ENCODE measurements around the gene TLE1. TPM values are rescaled to one million over a fixed set of nuclear protein-coding genes. Genes with fewer than 3 reads are reported as not detected.

TLE1 gene
- total and polyA plus RNA-seq, 2 of the 4 experiments (the other 2 are of a cell fraction), result 36.0 to 51.0 TPM

DNA sequence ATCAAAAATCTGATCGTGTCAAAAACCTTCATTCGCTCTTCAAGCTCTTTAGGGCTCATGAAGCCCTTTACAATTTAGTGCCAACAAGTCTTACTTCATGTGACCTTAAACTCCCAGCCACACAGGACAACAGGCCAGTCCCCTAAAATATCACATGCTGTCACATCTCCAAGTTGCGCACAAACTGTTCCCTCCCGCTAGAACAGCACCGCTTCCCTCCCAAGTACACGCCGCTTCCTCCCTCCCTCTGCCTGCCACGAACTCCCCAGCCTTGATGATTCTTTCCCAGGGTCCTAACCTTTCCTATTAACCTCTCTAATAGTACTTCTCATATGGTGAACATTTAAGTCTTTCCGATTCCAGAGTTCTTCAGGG is 91.2 kb downstream of the TLE1 start:
- H4K20me1 ChIP-seq (ENCODE audit: insufficient read depth, low read length), result 0 out of 2 replicates have a peak, but pooled peaks cover 3% of the 10 kb centered on the region
- H3K79me1 ChIP-seq (ENCODE audit: low read depth in 1 of 2, low read length in 2 of 2), result peaks cover 6 to 24% of the 10 kb centered on the region in 2 experiments
- H3K27ac ChIP-seq (ENCODE audit: insufficient read depth, low read length), result no peak overlapping the region
- peak overlapping the region; percentile 21; the same call in 1 of the 2 replicates for H2AK5ac ChIP-seq (ENCODE audit: low read depth, low read length)
- ATAC-seq (ENCODE audit: low read depth) (no peak), DNase-seq (no peak)
- H3K4me3 ChIP-seq (ENCODE audit: insufficient read depth, low read depth, low read length), result no peak overlapping the region
- no peak overlapping the region for H3K4me2 ChIP-seq (ENCODE audit: low read depth, low read length)
- no peak overlapping the region for H3K14ac ChIP-seq (replicated peaks; ENCODE audit: low read depth, low read length)
- dilution Hi-C loops (cut with HindIII; ENCODE audit: low sequenced_read_pairs, unreplicated experiment) (no loop called here), intact Hi-C loops (cut with micrococcal nuclease) (no loop called here), in situ Hi-C loops (cut with MboI; ENCODE audit: low sequenced_read_pairs) (no loop called here)
- no peak overlapping the region for H2AK9ac ChIP-seq (replicated peaks; ENCODE audit: low read depth, low read length, poor library complexity)
- TF ChIP-seq POLR2A (IDR thresholded peaks at IDR 0.05; ENCODE audit: low read depth, low read length), result no peak
- no peak for TF ChIP-seq CEBPB (IDR thresholded peaks at IDR 0.05; ENCODE audit: low read depth, low read length)
- TF ChIP-seq CHD1 (IDR thresholded peaks at IDR 0.05; ENCODE audit: low read depth, low read length), result no peak
- ChIA-PET POLR2A (ENCODE audit: unreplicated experiment) (no interaction called here), CTCF (no interaction called here)
- H4K91ac ChIP-seq (ENCODE audit: insufficient read depth, low read depth, low read length), result no peak overlapping the region
- H4K8ac ChIP-seq (ENCODE audit: low read depth in 2 of 2, low read length in 2 of 2), result no peak overlapping the region
- H2BK5ac ChIP-seq (ENCODE audit: low read depth, low read length, poor library complexity, severe bottlenecking), result no peak overlapping the region
- no peak overlapping the region for H2BK120ac ChIP-seq (ENCODE audit: low read depth, low read length)
- WGBS, 2 experiments (ENCODE audit: extremely low coverage in 2 of 2, insufficient read length in 1 of 2), result 87% methylated on average over 5 of the region's 9 CpGs; no CpG with 5 or more reads in 1 of the 2 experiments
- peaks cover 35% of the 10 kb centered on the region for H3K36me3 ChIP-seq (ENCODE audit: control insufficient read depth, insufficient read depth, low read length)
- H3K9me1 ChIP-seq (ENCODE audit: insufficient read depth, low read length), result peaks cover 9% of the 10 kb centered on the region
- no peak overlapping the region for H2BK20ac ChIP-seq (ENCODE audit: low read depth, low read length)
- H3K4ac ChIP-seq (ENCODE audit: low read depth, low read length), result no peak overlapping the region
- no peak overlapping the region for H3K23ac ChIP-seq (ENCODE audit: low read depth, low read length)
- no peak overlapping the region for H2BK15ac ChIP-seq (ENCODE audit: low read depth, low read length)
- no peak overlapping the region for H3K18ac ChIP-seq (ENCODE audit: low read depth, low read length)
- H3K27me3 ChIP-seq (ENCODE audit: control insufficient read depth, insufficient read depth, low read length), result no peaks in the 10 kb centered on the region
- H3K4me1 ChIP-seq (ENCODE audit: control insufficient read depth, insufficient read depth, low read length), result peaks cover 10% of the 10 kb centered on the region
- no peak overlapping the region for H2AFZ ChIP-seq (replicated peaks; ENCODE audit: low read length, poor library complexity)
- no peak overlapping the region for H3K9ac ChIP-seq (ENCODE audit: low read depth, low read length)
- BruUV-seq (replicated peaks), result no TSS peak
- no peaks in the 10 kb centered on the region for H3K9me3 ChIP-seq (ENCODE audit: control insufficient read depth, insufficient read depth, low read length)
- no peak overlapping the region for H4K5ac ChIP-seq (ENCODE audit: low read depth, low read length)
- H3K56ac ChIP-seq (ENCODE audit: extremely low read depth, insufficient read depth, low read length), result no peak overlapping the region

All from IMR-90 (cell line).